NCI-H2196 (cell line): Measurements from ENCODE around the gene SPOCK1.

Experiments used
- DNase-seq: peaks from one replicate; lab custom pipeline; 2025; ENCODE audit not compliant: unreplicated experiment; lab: John Stamatoyannopoulos, UW

Gene SPOCK1

GRCh38 chr5:137176126-137176525 is 323.0 kb downstream of the SPOCK1 start:
- no peak for DNase-seq

- no peak for DNase-seq
These were observed 324.9 kb downstream of the SPOCK1 start for GRCh38 chr5:137174196-137174595.

- DNase-seq, result no peak
These were observed 326.9 kb downstream of the SPOCK1 start for GRCh38 chr5:137172258-137172657.

- DNase-seq, result no peak
These were observed 331.9 kb downstream of the SPOCK1 start for GRCh38 chr5:137167187-137167586.

GRCh38 chr5:137164961-137165360 is 334.2 kb downstream of the SPOCK1 start:
- no peak for DNase-seq

GRCh38 chr5:137164536-137164935 is 334.6 kb downstream of the SPOCK1 start:
- no peak for DNase-seq

- no peak for DNase-seq
These were observed 340.4 kb downstream of the SPOCK1 start for GRCh38 chr5:137158691-137159090.

GRCh38 chr5:137156180-137156579 is 342.9 kb downstream of the SPOCK1 start:
- DNase-seq, result no peak

GRCh38 chr5:137155261-137156000 is 343.7 kb downstream of the SPOCK1 start:
- DNase-seq, result peak; percentile 71

- DNase-seq, result no peak
These were observed 346.5 kb downstream of the SPOCK1 start for GRCh38 chr5:137152616-137153015.

GRCh38 chr5:137148655-137149054 is 350.5 kb downstream of the SPOCK1 start:
- no peak for DNase-seq

- no peak for DNase-seq
These were observed 351.0 kb downstream of the SPOCK1 start for GRCh38 chr5:137148159-137148558.

GRCh38 chr5:137147346-137147745 is 351.8 kb downstream of the SPOCK1 start:
- DNase-seq, result no peak

- DNase-seq, result peak; percentile 68
These were observed 352.7 kb downstream of the SPOCK1 start for GRCh38 chr5:137146402-137146890.

- DNase-seq, result no peak
These were observed 353.4 kb downstream of the SPOCK1 start for GRCh38 chr5:137145721-137146120.

GRCh38 chr5:137144656-137145055 is 354.5 kb downstream of the SPOCK1 start:
- DNase-seq, result no peak

- no peak for DNase-seq
These were observed 356.1 kb downstream of the SPOCK1 start for GRCh38 chr5:137142764-137143605.

GRCh38 chr5:137142346-137142745 is 356.8 kb downstream of the SPOCK1 start:
- no peak for DNase-seq

GRCh38 chr5:137141779-137142178 is 357.3 kb downstream of the SPOCK1 start:
- DNase-seq, result no peak

- DNase-seq, result peak; percentile 39
These were observed 362.0 kb downstream of the SPOCK1 start for GRCh38 chr5:137136991-137137632.

GRCh38 chr5:137134920-137135532 is 364.1 kb downstream of the SPOCK1 start:
- no peak for DNase-seq
